ENCODE results near the gene KCNAB2.

KCNAB2 gene

GRCh38 chr1:6099787-6100765 lies 54.4 kb downstream of the KCNAB2 start:
- H3K9ac ChIP-seq (ENCODE audit: low read depth, low read length, poor library complexity, severe bottlenecking): no peak overlapping the region
- H3K79me2 ChIP-seq (ENCODE audit: insufficient read depth, low read length): no peaks in the 10 kb centered on the region
- TF ChIP-seq, protein P1, sequence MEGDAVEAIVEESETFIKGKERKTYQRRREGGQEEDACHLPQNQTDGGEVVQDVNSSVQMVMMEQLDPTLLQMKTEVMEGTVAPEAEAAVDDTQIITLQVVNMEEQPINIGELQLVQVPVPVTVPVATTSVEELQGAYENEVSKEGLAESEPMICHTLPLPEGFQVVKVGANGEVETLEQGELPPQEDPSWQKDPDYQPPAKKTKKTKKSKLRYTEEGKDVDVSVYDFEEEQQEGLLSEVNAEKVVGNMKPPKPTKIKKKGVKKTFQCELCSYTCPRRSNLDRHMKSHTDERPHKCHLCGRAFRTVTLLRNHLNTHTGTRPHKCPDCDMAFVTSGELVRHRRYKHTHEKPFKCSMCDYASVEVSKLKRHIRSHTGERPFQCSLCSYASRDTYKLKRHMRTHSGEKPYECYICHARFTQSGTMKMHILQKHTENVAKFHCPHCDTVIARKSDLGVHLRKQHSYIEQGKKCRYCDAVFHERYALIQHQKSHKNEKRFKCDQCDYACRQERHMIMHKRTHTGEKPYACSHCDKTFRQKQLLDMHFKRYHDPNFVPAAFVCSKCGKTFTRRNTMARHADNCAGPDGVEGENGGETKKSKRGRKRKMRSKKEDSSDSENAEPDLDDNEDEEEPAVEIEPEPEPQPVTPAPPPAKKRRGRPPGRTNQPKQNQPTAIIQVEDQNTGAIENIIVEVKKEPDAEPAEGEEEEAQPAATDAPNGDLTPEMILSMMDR (conservative IDR thresholded peaks at IDR 0.05; ENCODE audit: low read length): no peak; the same call in 1 of the 2 replicates
- no peak for TF ChIP-seq EZH2phosphoT487 (IDR thresholded peaks at IDR 0.05; ENCODE audit: borderline replicate concordance)
- peaks cover 37% of the 10 kb centered on the region; the same call in 1 of the 2 replicates for H3K36me3 ChIP-seq (ENCODE audit: insufficient read depth, low read length)
- peaks cover 3% of the 10 kb centered on the region for H4K20me1 ChIP-seq (ENCODE audit: insufficient read depth, low read length, poor library complexity, severe bottlenecking)
- no peaks in the 10 kb centered on the region for H3F3A ChIP-seq (ENCODE audit: low read depth)
- no peaks in the 10 kb centered on the region for H3K9me3 ChIP-seq (ENCODE audit: insufficient read depth, low read depth, low read length)
- H3K4me2 ChIP-seq (ENCODE audit: low read depth, low read length, poor library complexity, severe bottlenecking): no peak overlapping the region
- H3K4me3 ChIP-seq (ENCODE audit: low read length, poor library complexity, severe bottlenecking): no peak overlapping the region
- H3K4me1 ChIP-seq (ENCODE audit: insufficient read depth, low read length, poor library complexity, severe bottlenecking): no peaks in the 10 kb centered on the region
- no peaks in the 10 kb centered on the region for H3K9me2 ChIP-seq (replicated peaks; ENCODE audit: low read depth, low read length)
- H3K27me3 ChIP-seq (ENCODE audit: insufficient read depth, low read length, poor library complexity, severe bottlenecking): no peaks in the 10 kb centered on the region
- H2AFZ ChIP-seq (ENCODE audit: low read length): no peak overlapping the region

- Histone ChIP-seq H3F3A (ENCODE audit: low read depth) (no peaks in the 10 kb centered on the region), H3K79me2 (ENCODE audit: insufficient read depth, low read length) (no peaks in the 10 kb centered on the region), H3K9me2 (replicated peaks; ENCODE audit: low read depth, low read length) (no peaks in the 10 kb centered on the region), H4K20me1 (ENCODE audit: insufficient read depth, low read length, poor library complexity, severe bottlenecking) (peaks cover 3% of the 10 kb centered on the region), H3K4me1 (ENCODE audit: insufficient read depth, low read length, poor library complexity, severe bottlenecking) (no peaks in the 10 kb centered on the region), H3K9ac (ENCODE audit: low read depth, low read length, poor library complexity, severe bottlenecking) (no peak overlapping the region), H3K4me3 (ENCODE audit: low read length, poor library complexity, severe bottlenecking) (no peak overlapping the region), H2AFZ (ENCODE audit: low read length) (no peak overlapping the region), H3K27me3 (ENCODE audit: insufficient read depth, low read length, poor library complexity, severe bottlenecking) (no peaks in the 10 kb centered on the region), H3K9me3 (ENCODE audit: insufficient read depth, low read depth, low read length) (no peaks in the 10 kb centered on the region), H3K36me3 (ENCODE audit: insufficient read depth, low read length) (peaks cover 33% of the 10 kb centered on the region; the same call in 1 of the 2 replicates), H3K4me2 (ENCODE audit: low read depth, low read length, poor library complexity, severe bottlenecking) (no peak overlapping the region)
- TF ChIP-seq EZH2phosphoT487 (IDR thresholded peaks at IDR 0.05; ENCODE audit: borderline replicate concordance): no peak
- TF ChIP-seq, protein P1 (conservative IDR thresholded peaks at IDR 0.05; ENCODE audit: low read length): no peak
Measured at GRCh38 chr1:6100861-6101783, 55.4 kb downstream of the KCNAB2 start.

- peaks cover 3% of the 10 kb centered on the region for H4K20me1 ChIP-seq (ENCODE audit: insufficient read depth, low read length, poor library complexity, severe bottlenecking)
- no peaks in the 10 kb centered on the region for H3K4me1 ChIP-seq (ENCODE audit: insufficient read depth, low read length, poor library complexity, severe bottlenecking)
- H3K9me3 ChIP-seq (ENCODE audit: insufficient read depth, low read depth, low read length): no peaks in the 10 kb centered on the region
- no peaks in the 10 kb centered on the region for H3K9me2 ChIP-seq (replicated peaks; ENCODE audit: low read depth, low read length)
- no peak overlapping the region for H3K9ac ChIP-seq (ENCODE audit: low read depth, low read length, poor library complexity, severe bottlenecking)
- no peak overlapping the region for H3K4me2 ChIP-seq (ENCODE audit: low read depth, low read length, poor library complexity, severe bottlenecking)
- no peaks in the 10 kb centered on the region for H3K27me3 ChIP-seq (ENCODE audit: insufficient read depth, low read length, poor library complexity, severe bottlenecking)
- no peak overlapping the region for H3K4me3 ChIP-seq (ENCODE audit: low read length, poor library complexity, severe bottlenecking)
- no peak for TF ChIP-seq EZH2phosphoT487 (IDR thresholded peaks at IDR 0.05; ENCODE audit: borderline replicate concordance)
- TF ChIP-seq, protein P1 (conservative IDR thresholded peaks at IDR 0.05; ENCODE audit: low read length): no peak
- peaks cover 25% of the 10 kb centered on the region; the same call in 1 of the 2 replicates for H3K36me3 ChIP-seq (ENCODE audit: insufficient read depth, low read length)
- H3K79me2 ChIP-seq (ENCODE audit: insufficient read depth, low read length): no peaks in the 10 kb centered on the region
- no peak overlapping the region for H2AFZ ChIP-seq (ENCODE audit: low read length)
- no peaks in the 10 kb centered on the region for H3F3A ChIP-seq (ENCODE audit: low read depth)
Measured at GRCh38 chr1:6101826-6102531, 56.3 kb downstream of the KCNAB2 start.
